Measurements from ENCODE around the gene MVB12B.

The MVB12B gene

DNA sequence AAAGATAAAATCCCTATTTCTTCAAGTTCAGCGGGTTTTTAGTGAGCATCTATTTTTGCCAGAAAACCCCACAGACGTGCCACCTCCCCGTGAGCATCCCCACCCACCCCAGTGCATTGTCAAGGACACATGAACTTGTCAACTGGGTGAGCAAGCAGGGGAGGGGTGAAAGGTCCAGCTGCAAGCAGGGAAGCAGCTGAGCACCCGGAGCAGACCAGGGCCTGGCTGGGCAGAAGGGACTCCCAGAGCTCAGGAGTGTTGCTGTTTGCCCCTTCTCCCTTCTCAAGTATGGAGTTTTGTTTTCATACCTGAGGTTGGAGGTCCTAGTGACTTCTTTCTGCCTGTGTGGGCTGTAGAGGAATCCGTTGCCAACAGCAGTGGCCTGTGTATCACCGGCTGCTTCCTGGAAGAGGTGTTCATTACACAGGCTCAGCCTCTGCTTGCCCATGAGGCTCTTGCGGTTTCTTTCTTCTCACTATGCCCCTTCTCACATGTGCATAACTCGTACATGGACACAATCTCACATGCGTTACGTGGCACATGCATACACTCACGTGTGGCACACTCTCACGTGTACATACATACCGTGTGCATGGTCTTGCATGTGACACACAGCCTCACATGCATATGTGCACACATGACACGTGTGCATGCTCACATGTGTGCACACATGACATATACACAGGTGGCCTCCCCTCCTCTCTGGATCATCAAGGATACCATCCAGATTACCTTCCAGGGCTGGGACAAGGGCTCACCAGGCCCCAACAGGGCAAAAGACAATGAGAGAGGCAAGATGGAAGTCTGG is 126.7 kb downstream of the MVB12B start:
- DNase-seq (ENCODE audit: low read depth), result no peak

DNA sequence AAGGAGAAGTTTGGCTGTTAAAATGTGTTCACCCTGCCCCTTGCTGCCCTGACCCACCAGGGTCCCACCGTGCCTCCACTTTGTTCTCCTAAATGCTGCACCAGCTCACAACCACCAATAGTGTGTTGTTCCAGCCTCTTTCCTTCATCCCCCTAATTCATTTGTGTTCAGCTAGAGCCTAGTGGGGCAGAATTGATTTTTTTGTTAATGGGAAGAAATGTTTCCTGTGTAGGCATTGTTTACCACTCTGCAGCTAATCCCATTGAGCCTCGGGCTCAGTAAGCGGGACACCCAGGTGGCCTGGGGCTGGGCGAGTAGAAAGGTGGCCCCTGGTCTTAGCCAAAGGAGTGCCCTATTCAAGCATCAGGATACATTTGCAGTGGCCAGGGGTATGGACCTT is 127.6 kb downstream of the MVB12B start:
- no peak for DNase-seq (ENCODE audit: low read depth)

DNA sequence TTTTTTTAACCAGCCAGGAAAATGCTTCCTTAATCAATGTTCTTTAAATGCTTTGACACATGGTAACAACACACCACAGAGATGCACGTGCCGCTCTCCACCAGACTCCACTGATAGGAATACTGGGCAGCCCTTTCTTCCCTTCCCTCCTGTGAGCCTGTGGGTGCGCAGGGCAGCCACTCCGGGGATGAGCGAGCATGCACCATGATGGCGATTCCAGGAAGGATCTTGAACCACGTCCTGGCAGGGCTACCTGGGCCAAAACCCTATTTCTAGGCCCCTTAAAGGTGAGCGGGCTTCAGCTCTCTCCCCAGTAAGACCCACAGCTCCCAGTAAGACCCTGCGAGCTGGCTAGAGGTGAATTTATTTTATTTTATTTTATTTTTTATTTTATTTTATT is 128.2 kb downstream of the MVB12B start:
- no peak for DNase-seq (ENCODE audit: low read depth)

DNA sequence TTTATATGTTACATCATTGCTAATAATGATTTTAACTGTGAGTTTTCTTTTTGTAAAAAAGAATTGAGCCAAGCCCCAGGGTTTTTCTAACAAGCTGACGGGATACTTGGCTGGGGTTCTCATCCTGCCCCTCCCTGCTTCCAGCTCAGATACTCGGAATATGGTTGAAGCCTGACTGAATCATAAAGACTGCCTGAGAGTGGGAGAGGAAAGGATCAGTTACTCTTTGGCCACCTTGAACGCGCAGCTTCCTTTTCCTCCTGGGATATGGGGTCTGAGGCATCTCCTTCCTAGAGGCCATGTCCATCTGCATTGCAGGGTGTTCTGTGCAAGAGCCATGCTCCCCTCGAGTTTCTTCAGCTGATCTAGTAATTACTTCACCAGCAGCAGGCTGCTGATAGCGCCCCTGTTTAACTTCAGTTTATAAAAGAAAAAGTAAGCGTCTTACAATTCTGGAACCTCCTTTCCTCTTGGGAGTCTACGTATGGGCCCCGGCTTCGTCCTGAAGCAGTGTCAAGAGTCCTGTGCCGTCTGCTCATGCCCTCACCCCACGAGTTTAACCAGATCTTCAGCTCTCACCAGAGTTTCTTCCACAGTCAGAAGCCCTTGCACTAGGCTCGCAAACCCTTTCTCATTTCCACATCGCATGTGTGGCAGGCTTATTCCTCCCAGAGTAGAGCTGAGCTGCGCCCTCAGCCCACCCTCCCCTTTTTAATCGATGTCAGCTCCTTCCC is 130.0 kb downstream of the MVB12B start:
- DNase-seq (ENCODE audit: low read depth), result no peak

DNA sequence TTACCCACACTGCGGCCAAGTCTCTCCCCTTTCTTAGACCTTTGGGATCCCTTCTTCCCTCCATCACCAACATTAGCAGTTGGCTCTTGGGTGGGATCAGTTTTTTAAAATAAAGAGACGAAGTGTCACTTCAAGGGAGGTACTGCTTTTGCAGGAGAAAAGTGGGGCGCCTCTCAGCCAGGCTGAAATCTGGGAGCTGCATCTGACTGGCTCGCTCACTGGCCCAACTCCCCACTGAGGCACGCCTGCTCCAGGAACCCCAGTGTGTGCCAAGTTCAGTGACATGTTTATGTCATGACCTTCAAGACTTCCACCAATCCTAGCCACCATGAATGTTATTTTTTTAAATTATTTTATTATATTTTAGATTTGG is 130.5 kb downstream of the MVB12B start:
- DNase-seq (ENCODE audit: low read depth), result no peak

DNA sequence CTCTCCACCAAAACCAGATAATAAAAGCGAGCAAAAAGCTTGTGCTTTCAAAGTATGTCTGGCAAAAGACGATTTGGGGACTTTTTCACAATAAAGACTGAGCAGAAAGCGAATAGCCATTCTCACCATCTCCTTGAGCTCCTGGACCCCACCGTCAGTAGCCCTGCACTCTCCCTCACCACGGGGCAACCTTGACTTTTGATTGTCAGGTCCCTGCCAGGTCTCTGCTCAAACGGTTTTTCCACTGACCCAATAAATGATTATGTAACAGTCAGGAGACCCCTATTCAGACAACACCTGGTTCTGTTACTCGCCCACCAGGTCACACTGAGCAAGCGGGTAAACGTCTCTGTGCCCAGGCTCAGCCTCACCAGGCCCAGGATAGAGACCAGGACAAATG is 131.3 kb downstream of the MVB12B start:
- no peak for DNase-seq (ENCODE audit: low read depth)

DNA sequence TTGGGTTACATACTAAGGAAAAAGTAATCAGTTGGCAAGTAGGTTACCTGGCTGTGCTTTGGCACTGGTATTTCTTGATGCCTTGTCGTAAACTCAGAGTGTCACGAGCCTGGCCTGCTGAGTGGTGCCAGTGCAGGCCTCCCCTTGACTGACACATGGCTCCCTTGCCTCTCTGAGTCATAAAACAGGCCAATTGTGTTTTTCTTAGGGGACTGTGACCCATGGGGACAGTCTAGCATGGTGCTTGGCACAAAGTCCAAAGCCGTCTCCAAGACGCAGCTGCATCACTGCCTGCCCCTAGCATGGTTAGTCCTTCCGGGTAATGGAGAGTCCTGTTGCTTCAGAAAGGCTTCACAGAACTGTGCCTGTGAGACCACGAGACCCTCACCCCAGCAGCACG is 132.5 kb downstream of the MVB12B start:
- DNase-seq (ENCODE audit: low read depth), result no peak

DNA sequence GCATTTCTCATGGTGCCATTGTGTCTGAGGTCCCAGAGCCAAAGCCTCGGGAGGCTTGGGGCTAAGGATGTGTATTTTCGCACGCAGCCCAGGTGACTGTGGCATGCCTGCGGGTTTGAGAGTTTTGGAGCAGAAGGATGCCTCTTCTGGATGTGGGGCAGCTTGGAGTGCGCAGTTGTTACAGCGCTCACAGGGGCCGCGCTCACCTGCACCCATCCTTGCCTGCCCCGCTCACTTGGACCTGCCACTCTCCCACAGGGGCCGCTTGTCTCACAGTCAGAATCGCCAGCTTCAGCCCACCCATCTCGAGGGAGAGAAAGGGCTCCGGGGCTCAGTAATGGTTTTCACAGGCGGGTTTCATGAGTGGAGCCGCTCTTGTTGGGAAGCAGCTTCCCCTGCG is 132.9 kb downstream of the MVB12B start:
- DNase-seq (ENCODE audit: low read depth), result no peak

DNA sequence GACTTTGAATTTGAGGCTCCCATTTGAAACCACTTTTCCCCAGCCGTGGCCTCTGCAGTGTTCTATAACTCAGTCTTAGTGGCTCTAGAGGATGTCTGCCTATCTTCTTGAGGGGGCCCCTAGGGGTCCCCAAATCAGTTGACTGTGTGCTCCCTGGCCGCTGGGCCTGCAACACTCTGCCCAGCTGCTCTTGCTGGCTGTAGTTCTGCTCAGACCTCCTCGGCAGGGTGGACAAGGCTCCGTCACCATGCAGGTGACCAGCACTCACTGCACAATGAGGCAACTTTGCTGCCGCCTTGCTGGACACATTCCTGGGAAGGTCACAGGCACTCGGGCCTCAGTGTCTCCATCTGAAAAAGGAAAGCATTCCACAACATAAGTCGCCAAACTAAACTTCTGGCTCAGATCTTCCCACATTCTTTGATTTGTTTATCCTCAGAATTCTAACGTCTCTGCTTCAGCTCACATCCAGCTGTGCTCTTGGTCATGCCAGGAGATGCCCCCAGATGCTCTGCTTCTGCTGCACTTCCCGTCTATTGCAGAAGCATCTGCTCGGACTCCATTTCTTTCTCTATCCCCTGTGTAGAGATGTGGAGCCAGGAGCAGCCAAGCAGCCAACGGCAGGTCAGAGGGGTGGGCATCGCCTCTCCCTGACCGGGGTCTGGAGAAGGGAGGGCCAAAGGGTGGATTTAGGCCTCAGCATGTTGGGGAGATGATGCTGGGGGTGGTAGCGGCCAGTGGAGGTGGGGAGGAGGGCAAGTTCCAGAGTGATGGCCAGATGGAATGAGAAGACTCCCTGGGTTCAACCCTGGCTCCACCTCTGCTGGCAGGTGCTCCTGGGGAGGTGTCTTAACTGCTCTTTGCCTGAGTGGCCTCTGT is 133.6 kb downstream of the MVB12B start:
- no peak for DNase-seq (ENCODE audit: low read depth)

DNA sequence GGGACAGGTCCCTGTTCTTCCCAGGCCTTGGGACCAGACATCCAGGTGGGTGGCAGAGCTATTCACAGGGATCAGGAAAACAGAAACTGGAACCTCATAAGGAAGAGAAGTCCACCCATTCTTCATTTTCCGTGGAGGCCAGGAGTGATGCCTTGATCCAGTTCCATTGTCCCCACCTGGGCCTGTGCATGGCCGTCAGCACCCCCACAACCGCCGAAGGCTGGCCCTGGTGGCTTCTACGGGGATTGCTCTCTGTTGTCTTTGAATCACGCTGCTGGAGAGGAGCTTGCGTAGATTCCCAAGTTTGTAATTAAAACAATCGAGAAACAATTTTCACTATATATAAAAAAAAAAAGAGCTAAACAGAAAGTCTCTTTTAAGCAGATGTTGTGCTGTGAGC is 134.4 kb downstream of the MVB12B start:
- no peak for DNase-seq (ENCODE audit: low read depth)

DNA sequence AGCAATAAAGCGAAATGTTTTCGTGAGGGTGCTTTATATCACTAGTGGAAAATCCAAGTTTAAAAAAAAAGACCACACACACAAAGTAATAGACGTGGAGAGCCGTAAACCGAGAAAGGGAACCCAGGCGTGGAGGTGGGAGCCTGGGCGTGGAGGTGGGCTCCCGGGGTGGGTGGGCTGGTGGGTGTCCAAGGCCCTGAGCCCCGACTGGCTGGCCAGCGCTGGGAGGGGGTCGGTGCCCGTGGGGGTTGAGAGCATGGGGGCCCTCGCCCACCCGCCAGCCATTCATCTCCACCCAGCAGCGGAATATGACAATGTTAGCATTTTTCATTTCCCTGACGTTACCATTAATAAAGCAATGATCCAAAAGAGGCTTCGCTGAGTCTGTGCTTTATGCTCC is 135.0 kb downstream of the MVB12B start:
- DNase-seq (ENCODE audit: low read depth), result no peak

DNA sequence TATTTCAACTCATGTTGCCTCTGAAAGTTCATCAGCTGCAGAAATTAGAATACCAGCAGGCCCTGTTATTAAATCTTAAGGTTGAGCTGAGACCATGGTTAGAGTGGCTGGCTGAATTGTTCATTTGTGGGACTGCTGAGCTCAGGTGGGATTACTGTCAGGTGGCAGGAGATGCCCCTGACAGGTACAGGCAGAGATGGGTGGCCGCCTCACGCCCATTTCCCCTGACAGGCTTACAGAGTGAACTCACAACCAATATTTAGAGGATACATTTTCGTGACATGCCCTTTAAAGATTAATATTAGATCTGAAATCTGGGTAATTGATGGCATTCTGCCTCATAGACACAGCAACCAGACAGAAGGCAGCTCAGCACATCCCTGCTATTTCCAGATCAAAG is 136.0 kb downstream of the MVB12B start:
- DNase-seq (ENCODE audit: low read depth), result no peak

DNA sequence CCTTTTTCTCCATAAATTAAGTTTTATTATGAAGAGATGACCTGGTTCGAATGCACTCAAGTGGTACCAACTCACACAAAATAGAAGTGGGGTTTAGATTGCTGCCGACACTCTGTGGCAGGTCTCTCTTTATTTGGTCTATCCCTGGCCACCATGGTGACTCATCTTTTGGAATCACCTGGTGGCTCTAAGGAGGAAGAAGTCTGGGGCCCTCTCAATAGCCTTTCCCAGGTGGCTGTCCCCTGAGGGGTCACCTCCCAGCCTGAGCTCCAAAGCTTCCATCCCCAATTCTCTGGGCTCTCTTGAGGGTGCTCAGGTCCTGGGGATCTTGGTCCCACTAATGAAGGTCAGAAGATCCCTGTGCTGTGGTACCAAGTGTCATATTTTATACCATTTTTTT is 136.8 kb downstream of the MVB12B start:
- no peak for DNase-seq (ENCODE audit: low read depth)

DNA sequence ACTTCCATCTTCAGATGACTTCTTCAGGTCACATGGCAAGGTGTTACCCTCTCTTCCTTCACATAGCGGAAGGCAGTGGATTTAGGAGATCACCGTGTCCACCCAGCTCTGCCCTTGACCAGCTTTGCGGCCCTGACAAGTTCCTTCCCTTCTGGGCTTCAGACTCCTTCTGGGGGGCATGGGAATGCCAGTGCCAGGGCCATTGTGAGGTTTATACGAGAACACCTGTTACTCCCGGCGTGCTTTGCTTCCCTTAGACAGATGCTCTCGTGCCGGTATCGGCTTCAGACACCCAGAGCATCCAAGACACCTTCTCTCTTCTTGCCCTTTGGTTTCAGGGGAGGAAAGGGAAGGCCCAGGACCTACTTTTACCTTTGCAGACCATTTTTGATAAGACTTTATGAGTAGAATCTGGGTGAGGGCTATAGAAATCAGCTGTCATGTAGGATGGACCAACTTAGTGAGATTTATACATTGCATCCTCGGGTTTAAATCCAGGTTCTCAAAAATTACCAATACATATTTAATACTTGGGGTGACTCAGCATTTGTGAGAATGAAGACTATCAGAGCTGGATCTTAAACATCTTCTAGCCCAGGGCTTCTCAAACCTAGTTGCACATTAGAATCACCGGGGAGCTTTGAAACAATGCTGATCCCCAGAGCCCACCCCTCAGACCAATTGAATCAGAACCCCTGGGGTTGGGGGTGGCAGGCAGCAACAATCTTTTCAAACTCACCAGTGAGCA is 138.2 kb downstream of the MVB12B start:
- DNase-seq (ENCODE audit: low read depth), result no peak

DNA sequence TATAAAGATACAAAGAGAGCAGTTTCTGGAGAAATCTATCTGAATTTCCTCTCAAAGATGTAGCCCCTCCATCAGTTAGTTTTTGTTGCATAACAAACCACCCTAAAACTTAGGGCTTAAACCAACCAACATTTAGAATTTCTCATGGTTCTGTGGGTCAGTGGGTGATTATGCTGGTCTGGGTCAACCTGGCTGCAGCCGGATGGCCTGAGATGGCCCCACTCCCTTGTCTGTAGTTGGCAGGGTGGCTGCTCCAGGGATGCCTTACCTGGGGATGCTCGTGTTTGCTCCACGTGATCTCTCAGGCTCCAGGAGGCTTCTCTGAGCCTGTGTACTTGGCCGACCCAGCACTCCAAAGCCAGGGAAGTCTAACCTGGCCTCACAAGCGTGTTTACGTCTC is 139.3 kb downstream of the MVB12B start:
- DNase-seq (ENCODE audit: low read depth), result no peak

DNA sequence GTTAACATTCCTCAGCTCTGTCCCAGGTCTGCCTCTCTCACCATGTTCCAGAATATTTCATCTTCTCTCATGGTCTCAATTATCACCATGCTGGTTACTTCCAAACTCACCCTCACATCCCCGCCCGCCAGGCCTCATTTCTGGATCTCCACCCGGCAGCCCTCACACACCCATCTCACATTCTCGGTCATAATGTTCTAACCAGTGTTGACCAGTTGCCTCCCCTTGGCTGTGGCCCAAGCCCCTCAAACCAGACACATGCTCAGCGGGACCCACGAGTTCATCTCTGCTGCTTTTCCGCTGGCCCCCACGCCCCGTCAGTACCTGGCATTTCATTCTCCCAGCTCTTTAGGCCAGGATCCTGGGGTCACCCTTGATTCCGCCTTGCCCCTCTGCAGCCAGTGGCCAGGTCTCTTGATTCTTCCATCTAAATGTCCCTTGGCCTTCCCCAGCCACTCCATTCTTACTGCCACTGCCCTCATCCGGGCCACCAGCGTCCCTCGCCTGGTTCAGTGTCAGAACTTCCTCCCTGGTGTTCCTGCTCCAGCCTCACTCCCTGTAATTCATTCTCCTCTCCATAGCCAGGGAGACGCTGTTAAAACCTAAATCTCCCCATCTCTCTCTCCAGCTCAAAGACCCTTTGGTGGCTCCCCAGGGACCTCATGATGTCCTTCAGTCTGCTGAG is 141.7 kb downstream of the MVB12B start:
- no peak for DNase-seq (ENCODE audit: low read depth)

DNA sequence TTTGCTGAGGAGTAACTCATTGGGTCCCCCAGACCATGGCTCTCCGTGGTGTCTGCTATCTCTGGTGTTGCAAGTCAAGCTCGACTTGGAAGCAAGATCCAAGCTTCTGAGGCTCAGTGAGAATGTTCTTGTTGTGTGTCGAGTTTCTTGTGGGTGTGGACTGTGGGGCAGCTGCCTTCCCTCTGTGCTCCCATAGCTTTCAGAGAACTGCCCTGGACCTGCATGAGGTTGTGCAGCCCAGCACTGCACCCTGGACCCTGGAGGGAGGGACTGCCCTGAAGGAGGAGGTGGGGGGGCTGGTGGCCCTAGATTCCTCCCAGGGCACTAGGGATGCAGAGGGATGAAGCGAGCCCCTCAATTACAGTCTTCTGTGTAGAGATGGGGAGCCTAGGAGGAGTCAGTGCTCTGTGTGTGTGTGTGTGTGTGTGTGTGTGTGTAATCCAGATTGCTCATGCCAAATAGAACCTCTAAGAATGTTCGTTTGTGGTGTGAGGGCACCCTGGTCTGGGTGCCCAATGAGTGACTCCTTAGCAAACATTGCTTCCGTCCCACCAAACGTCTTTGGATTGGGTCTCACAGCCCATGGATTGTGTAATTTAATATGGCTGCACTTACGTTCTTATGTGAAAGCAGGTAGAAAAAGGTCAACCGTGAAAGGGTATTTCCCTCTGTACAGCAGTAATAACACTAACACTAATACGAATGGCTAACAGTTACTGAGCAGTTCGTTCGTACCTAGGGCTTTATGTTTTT is 143.8 kb downstream of the MVB12B start:
- peak; percentile 11 for DNase-seq (ENCODE audit: low read depth)

DNA sequence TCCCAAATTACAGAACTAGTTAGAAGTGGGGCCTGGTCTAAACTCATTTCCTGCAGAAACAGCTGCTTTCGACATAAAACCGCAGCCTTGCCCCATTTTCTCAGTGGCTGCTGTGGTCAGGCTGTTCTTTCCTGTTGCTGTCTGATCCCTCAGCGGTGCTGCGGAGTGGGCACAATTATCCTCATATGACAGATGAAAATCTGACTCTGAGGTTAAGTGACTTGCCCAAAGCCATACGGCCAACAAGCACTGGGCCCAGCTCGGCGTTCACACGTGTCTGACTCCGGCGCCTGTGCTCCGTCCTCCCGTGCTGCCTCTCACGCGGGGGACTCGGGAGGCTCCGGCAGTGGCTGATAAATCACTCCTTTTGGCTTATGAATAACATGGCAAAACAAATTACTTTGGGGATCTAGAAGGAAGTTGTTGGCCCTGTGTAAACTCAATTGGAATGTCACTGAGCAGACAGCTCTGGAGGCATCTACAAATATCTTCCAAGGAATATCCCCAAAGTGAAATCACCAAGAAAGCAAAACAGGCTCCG is 144.5 kb downstream of the MVB12B start:
- DNase-seq (ENCODE audit: low read depth), result peak; percentile 62

DNA sequence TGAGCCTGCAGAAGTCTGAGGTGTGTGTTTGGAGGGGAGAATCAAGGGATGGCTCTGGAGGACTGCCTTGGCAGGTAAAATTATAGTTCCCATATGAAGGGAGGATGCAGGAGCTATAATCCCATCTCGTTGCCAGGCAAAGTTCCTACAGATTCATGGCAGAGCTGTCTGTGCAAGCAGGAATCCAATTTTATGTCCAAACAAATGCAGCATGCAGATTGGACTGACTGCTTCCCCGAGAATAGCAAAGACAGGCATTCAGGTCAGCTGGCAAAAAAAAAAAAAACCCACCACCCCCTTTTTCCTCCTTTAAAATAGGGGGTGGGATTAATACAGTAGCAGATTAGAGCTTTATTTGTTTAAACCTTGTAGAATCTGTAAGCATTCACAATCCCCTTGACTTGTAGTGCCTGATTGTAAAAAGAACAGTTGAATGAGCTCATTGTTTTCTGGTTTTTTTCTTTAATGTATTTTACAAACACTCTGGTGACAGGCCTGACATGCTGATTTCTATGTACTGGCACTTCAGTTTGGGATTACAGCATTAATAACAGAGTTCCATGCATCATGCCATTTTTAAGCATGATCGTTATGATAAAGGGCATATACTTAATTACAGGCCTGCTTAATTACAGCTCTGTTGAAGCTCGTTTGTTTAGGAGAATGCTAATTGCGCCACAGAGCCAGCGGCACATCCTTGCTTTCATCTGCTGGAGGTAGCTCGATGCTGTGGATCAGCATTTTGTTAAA is 145.7 kb downstream of the MVB12B start:
- no peak for DNase-seq (ENCODE audit: low read depth)

DNA sequence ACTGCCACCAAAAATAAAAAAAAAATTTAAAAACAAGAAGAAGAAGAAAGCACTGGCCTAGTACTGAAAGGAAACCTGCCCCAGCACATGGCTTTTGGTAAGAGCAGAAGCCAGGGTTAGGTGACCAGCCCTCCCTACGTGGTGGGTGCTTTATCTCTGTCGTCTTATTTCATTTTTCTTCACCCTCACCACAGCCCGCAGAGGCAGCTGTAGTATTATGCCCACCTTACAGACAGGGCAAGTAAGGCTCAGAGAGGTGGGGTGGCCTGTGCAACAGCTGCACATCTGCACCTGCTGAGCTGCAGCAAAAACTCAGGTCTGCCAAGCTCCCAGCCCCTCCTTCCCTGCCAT is 146.3 kb downstream of the MVB12B start:
- DNase-seq (ENCODE audit: low read depth), result no peak

Measured in activated gamma-delta T cell treated with anti-CD3 and anti-CD28 coated beads, Interleukin-2, amount 50 U/mL, for 16 hours (primary cell).